Testis (tissue), 2 donors: ENCODE results near the gene ZNF414.

Experiments
- CTCF ChIP-seq, 3 experiments: fragments of 450-650 bp in 2 of 3; fragments of 200-600 bp in 1 of 3; sonication (generic) in 1 of 3; IDR thresholded peaks; one replicate each; pipeline ENCODE4 v1.5.1; 2016 to 2019; ENCODE audit warnings: antibody characterized with exemption in 3 of 3, mild to moderate bottlenecking in 2 of 3, moderate library complexity in 1 of 3
- POLR2A ChIP-seq: fragments of 450-650 bp; IDR thresholded peaks from one replicate; pipeline ENCODE4 v1.6.1; 2017; ENCODE audit warnings: antibody characterized with exemption, mild to moderate bottlenecking, moderate library complexity

- TF ChIP-seq POLR2A (no peak), CTCF (IDR thresholded peaks at IDR 0.05) (no peak)
Measured at GRCh38 chr19:8499048-8499833, 14.7 kb downstream of the ZNF414 start.
